Heart left ventricle (tissue), 16 donors: ENCODE results near the gene FBXW5. TPM values are rescaled to one million over a fixed set of nuclear protein-coding genes. Genes with fewer than 3 reads are reported as not detected.

ENCODE experiments used
- ATAC-seq, 4 donors: fragments of 200-7000 bp; cut with Tn5 transposase; one replicate each; pipeline ENCODE4 v1.9.1; 2020 to 2022; ENCODE audit warnings: moderate library complexity in 4 of 4, mild to moderate bottlenecking in 3 of 4, moderate number of reproducible peaks in 1 of 4
- DNase-seq, 5 donors: peaks; one replicate each; pipeline ENCODE4 v3.0.0-alpha.2; 2020
- H3K27ac ChIP-seq, 12 donors: fragments of 200-600 bp; sonication (generic) in 4 of 12; one replicate each; pipeline versions ENCODE4 v1.5.0 to v1.8.0; 2016 to 2022; ENCODE audit warnings: mild to moderate bottlenecking in 2 of 12
- H3K27me3 ChIP-seq, 9 donors: fragments of 200-600 bp; sonication (generic) in 2 of 9; one replicate each; pipeline versions ENCODE4 v1.5.1 to v1.8.0; 2016 to 2022; ENCODE audit warnings: mild to moderate bottlenecking in 3 of 9
- H3K36me3 ChIP-seq, 9 donors: fragments of 200-600 bp; sonication (generic) in 2 of 9; one replicate each; pipeline versions ENCODE4 v1.5.0 to v1.8.0; 2018 to 2022; ENCODE audit warnings: mild to moderate bottlenecking in 2 of 9
- H3K4me1 ChIP-seq, 12 donors: fragments of 200-600 bp; sonication (generic) in 4 of 12; one replicate each; pipeline versions ENCODE4 v1.5.0 to v1.8.0; 2016 to 2022; ENCODE audit warnings: mild to moderate bottlenecking in 3 of 12
- H3K4me3 ChIP-seq, 12 donors: fragments of 200-600 bp; sonication (generic) in 4 of 12; one replicate each; pipeline versions ENCODE4 v1.5.0 to v1.8.0; 2017 to 2022; ENCODE audit warnings: mild to moderate bottlenecking in 9 of 12, moderate library complexity in 4 of 12
- H3K9me3 ChIP-seq, 12 donors: fragments of 200-600 bp; sonication (generic) in 4 of 12; one replicate each; pipeline versions ENCODE4 v1.5.0 to v1.8.0; 2016 to 2022; ENCODE audit warnings: mild to moderate bottlenecking in 1 of 12
- POLR2A ChIP-seq, 2 donors: fragments of 450-650 bp; IDR thresholded peaks; one replicate each; pipeline ENCODE4 v1.6.1; 2017; ENCODE audit warnings: antibody characterized with exemption in 2 of 2, mild to moderate bottlenecking in 2 of 2, moderate library complexity in 2 of 2
- WGBS, 4 donors: extraction: QIAGEN DNeasy Blood & Tissue Kit in 2 of 4; methylation state at CpG; one replicate each; pipeline versions ENCODE4 v1.1.5 to v1.1.7; 2013 to 2018; 5-methylcytosine and 5-hydroxymethylcytosine counted together
- intact Hi-C, 10 donors: fragments of 100-400 bp; cut with DNase I; formaldehyde crosslinking; loops; one replicate each; pipeline versions ENCODE4 v1.11.1 to v1.14.2; 2022
- polyA plus RNA-seq, 2 donors: library from polyadenylated mRNA; stranded (reverse); fragments of 200-250 nt; gene quantifications; one replicate each; pipeline ENCODE4 v1.2.3, GENCODE V29; 2013
- total RNA-seq, 9 donors: library from RNA; depleted of rRNA in 2 of 9; stranded (reverse); fragments of >200 nt in 2 of 9; fragmentation: NEBNext Ultra II Directional in 3 of 9; extraction: Animal tissue kit (Norgen Biotek cat#: 25700) in 3 of 9; gene quantifications; one replicate each; pipeline versions ENCODE4 v1.1.0 to v1.2.4, GENCODE V29; 2016 to 2023
- TF ChIP-seq, protein P1 (sequence below), 12 donors: fragments of 200-600 bp; sonication (generic) in 4 of 12; IDR thresholded peaks; one replicate each; pipeline versions ENCODE4 v1.5.0 to v1.8.0; 2018 to 2022; ENCODE audit warnings: antibody characterized with exemption in 12 of 12, mild to moderate bottlenecking in 5 of 12
- donor health status: ischemic (EF 13 %, LVEDD 7.1; RV severe dilation, severe dysfunction).
- donor health status: healthy with polysubstance abuse.
- donor health status: DM: no; HTN: yes; CAD: no.
- donor health status: DM: no; HTN: no; CAD: no.
- donor health status: ischemic (EF 25% LVEDD 6.9; RV normal size, moderate dysfunction).
- donor health status: ischemic (EF 25% LVEDD 5.7; RV mildly dilated, moderate dysfunction).
- donor health status: healthy.
- donor health status: DM: yes; HTN: yes; CAD: no.
- donor health status: ischemic (EF 35%, LVEDD 5.7; RV mildly dilated, moderate dysfunction).
- donor health status: nonischemic (EF 11% LVEDD 7.7; RV severe dilation, severe dysfunction).
- donor health status: DM: yes; HTN: yes; CAD: no.
- donor health status: PGD.
- donor health status: ischemic (EF 29% LVEDD 5.4; RV normal size, mild dysfunction).
- donor health status: nonischemic (EF 23%, LVEDD 6.1; RV moderate dilation, normal function).

FBXW5 gene
- total and polyA plus RNA-seq, 11 donors, result 110 to 388 (median 148) TPM

DNA sequence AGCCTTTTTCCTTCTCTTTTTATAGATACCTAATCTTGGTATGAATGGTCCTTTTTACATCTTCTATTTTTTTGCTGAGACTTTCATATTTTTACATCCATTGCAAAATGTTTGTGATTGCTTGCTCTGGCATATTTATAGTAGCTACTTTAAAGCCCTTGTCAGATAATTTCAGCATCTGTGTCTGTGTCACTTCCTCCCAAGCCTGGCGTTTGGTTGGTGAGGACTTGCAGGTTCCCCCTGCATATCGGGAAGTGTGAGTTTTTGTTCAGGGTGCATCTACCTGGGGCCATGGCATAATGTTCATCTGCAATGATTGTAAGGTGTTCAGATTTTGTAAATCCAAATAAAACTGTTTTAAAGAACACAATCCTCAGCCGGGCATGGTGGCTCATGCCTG lies 8.9 kb downstream of the FBXW5 start:
- peaks cover 0 to 14% (median 9%) of the 10 kb centered on the region in 12 donors for H3K4me1 ChIP-seq
- H3K27ac ChIP-seq, result no peak overlapping the region
- peaks cover 0 to 4% (median 0%) of the 10 kb centered on the region in 12 donors for H3K9me3 ChIP-seq
- no peak for ATAC-seq
- H3K27me3 ChIP-seq, result no peaks in the 10 kb centered on the region
- no peak overlapping the region for H3K4me3 ChIP-seq
- WGBS, 4 donors, result 64 to 84% (median 78%) methylated on average over 3 of the region's 3 CpGs
- no peak for DNase-seq
- intact Hi-C loops, result loop anchor here in 2 of 10 donors (5.0 to 10.0 kb wide), 2 partner anchors 33 to 51 kb away; partner anchors contain the start of gene TRAF2 (in 1 of the 2)
- H3K36me3 ChIP-seq, result peaks cover 0 to 20% (median 6%) of the 10 kb centered on the region in 9 donors
- no peak for TF ChIP-seq POLR2A (IDR thresholded peaks at IDR 0.05)
- TF ChIP-seq, protein P1, sequence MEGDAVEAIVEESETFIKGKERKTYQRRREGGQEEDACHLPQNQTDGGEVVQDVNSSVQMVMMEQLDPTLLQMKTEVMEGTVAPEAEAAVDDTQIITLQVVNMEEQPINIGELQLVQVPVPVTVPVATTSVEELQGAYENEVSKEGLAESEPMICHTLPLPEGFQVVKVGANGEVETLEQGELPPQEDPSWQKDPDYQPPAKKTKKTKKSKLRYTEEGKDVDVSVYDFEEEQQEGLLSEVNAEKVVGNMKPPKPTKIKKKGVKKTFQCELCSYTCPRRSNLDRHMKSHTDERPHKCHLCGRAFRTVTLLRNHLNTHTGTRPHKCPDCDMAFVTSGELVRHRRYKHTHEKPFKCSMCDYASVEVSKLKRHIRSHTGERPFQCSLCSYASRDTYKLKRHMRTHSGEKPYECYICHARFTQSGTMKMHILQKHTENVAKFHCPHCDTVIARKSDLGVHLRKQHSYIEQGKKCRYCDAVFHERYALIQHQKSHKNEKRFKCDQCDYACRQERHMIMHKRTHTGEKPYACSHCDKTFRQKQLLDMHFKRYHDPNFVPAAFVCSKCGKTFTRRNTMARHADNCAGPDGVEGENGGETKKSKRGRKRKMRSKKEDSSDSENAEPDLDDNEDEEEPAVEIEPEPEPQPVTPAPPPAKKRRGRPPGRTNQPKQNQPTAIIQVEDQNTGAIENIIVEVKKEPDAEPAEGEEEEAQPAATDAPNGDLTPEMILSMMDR (IDR thresholded peaks at IDR 0.05), result no peak

DNA sequence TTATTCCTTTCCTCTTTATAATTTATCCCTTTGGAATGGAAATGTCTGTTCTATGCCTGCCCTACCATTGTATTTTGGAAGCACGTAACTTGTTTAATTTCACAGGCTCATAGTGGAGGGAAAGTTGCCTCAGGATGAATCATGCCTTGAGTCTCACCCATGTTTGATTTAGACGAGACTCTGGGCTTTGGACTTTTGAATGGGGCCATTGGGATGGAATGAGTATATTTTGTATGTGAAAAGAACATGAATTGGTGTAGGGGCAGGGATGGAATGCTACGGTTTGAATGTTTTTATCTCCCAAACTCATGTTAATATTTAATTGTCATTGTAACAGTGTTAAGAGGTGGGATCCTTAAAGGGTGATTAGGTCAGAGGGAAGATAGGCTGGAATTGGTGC lies 10.3 kb downstream of the FBXW5 start:
- H3K9me3 ChIP-seq, result peaks cover 0 to 4% (median 0%) of the 10 kb centered on the region in 12 donors
- no peak for ATAC-seq
- no peaks in the 10 kb centered on the region for H3K27me3 ChIP-seq
- H3K27ac ChIP-seq, result no peak overlapping the region
- DNase-seq, result no peak
- 96 to 99% (median 96%) methylated on average over 3 of the region's 3 CpGs for whole genome bisulfite sequencing, 4 donors
- H3K4me3 ChIP-seq, result no peak overlapping the region
- intact Hi-C loops, result loop anchor here in 2 of 10 donors (5.0 to 10.0 kb wide), 2 partner anchors 47 to 49 kb away; partner anchors contain the start of gene TRAF2 (in 2 of the 2)
- no peak for TF ChIP-seq POLR2A (IDR thresholded peaks at IDR 0.05)
- TF ChIP-seq, protein P1 (IDR thresholded peaks at IDR 0.05), result no peak
- peaks cover 0 to 14% (median 10%) of the 10 kb centered on the region in 12 donors for H3K4me1 ChIP-seq
- H3K36me3 ChIP-seq, result peaks cover 0 to 7% (median 0%) of the 10 kb centered on the region in 9 donors

DNA sequence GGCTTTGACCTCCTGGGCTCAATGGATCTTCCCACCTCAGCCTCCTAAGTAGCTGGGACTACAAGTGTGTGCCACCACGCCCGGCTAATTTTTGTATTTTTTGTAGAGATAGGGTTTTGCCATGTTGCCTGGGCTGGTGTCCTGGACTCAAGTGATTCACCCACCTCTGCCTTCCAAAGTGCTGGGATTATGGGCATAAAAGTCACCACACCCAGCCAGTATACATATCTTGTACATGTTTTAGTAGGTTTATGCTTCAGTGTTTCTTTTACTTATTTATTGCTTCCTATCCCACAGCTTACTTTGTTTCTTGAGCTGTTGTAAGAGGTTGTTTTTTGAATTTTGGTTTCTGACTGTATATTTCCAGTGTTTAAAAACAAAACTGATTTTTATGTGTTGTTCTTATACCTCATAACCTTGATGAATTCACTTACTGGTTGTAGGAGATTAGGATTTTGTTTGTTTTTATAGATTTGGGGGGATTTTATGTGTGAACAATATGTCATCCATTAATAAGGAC lies 12.9 kb downstream of the FBXW5 start:
- Histone ChIP-seq H3K4me3 (no peak overlapping the region), H3K27ac (peak overlapping the region in 1 of 12 donors; percentile 12), H3K27me3 (no peaks in the 10 kb centered on the region), H3K9me3 (peaks cover 0 to 4% (median 0%) of the 10 kb centered on the region in 12 donors), H3K36me3 (peaks cover 0 to 8% (median 0%) of the 10 kb centered on the region in 9 donors), H3K4me1 (peaks cover 11 to 36% (median 29%) of the 10 kb centered on the region in 12 donors)
- DNase-seq (no peak), ATAC-seq (no peak)
- WGBS, 4 donors, result 99 to 100% (median 100%) methylated on average over 2 of the region's 2 CpGs
- TF ChIP-seq POLR2A (IDR thresholded peaks at IDR 0.05), result no peak
- TF ChIP-seq, protein P1 (IDR thresholded peaks at IDR 0.05), result no peak
- intact Hi-C loops, result loop anchor here in 2 of 10 donors (5.0 to 10.0 kb wide), 2 partner anchors 44 to 47 kb away; partner anchors contain the start of gene TRAF2 (in 2 of the 2)

DNA sequence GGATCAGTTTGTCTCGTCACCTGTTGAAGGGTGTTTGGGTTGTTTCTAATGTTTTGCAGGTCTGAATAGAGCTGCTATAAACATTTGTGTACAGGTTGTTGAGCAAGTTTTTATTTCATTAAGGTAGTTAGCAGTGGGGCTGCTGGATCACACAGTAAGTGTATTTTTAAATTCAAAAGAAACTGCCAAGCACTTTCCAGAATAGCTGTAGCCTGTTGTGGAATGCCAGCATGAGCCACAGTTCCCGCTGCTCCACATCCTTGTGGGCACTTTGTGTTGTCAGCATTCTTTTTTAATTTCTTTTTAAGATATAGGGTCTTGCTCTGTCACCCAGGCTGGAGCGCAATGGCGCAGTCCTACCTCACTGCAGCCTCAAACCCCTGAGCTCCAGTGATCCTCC lies 14.5 kb downstream of the FBXW5 start:
- intact Hi-C loops, result loop anchor here in 2 of 10 donors (5.0 to 10.0 kb wide), 2 partner anchors 43 to 45 kb away; partner anchors contain the start of gene TRAF2 (in 2 of the 2)
- Histone ChIP-seq H3K4me3 (no peak overlapping the region), H3K9me3 (peaks cover 0 to 4% (median 0%) of the 10 kb centered on the region in 12 donors), H3K27ac (peak overlapping the region; percentile 44 to 96 (median 84)), H3K27me3 (no peaks in the 10 kb centered on the region), H3K4me1 (peaks cover 11 to 52% (median 42%) of the 10 kb centered on the region in 12 donors), H3K36me3 (peaks cover 0 to 22% (median 0%) of the 10 kb centered on the region in 9 donors)
- no peak for TF ChIP-seq POLR2A (IDR thresholded peaks at IDR 0.05)
- TF ChIP-seq, protein P1 (IDR thresholded peaks at IDR 0.05), result no peak
- ATAC-seq (peak in 3 of 4 donors; percentile 19 to 38 (median 25)), DNase-seq (no peak)
- WGBS, 4 donors, result 82 to 86% (median 86%) methylated on average over 4 of the region's 4 CpGs
